Measurements from ENCODE around the gene OXA1L. TPM values are rescaled to one million over a fixed set of nuclear protein-coding genes. Genes with fewer than 3 reads are reported as not detected.

OXA1L gene
- polyA plus RNA-seq, 3 donors = 61.2 to 264 (median 86.9) TPM

GRCh38 chr14:22801716-22802115 lies 35.2 kb downstream of the OXA1L start:
- H3K4me1 ChIP-seq (ENCODE audit: control insufficient read depth in 1 of 2, insufficient read depth in 2 of 2, low read length in 2 of 2) = peaks cover 81 to 93% of the 10 kb centered on the region in 2 donors
- peaks cover 81% of the 10 kb centered on the region for H4K20me1 ChIP-seq (ENCODE audit: insufficient read depth, low read length)
- Mint-ChIP-seq H3K36me3 (peaks cover 55 to 84% of the 10 kb centered on the region in 2 donors), H3K4me3 (no peak overlapping the region), H3K9me3 (peaks cover 0 to 2% (median 0%) of the 10 kb centered on the region in 7 donors), H3K27ac (peak overlapping the region; percentile 72 to 91 (median 86)), H3K27me3 (ENCODE audit: low read depth in 3 of 3) (peaks cover 0 to 2% (median 2%) of the 10 kb centered on the region in 3 donors), H3K4me1 (peaks cover 92% of the 10 kb centered on the region)
- H3K27me3 ChIP-seq (ENCODE audit: control insufficient read depth in 2 of 2, insufficient read depth in 2 of 2, low read length in 2 of 2) = no peaks in the 10 kb centered on the region
- H3K27ac ChIP-seq (ENCODE audit: low read depth in 1 of 2, low read length in 2 of 2) = peak overlapping the region in 1 of 2 donors; percentile 75
- intact Hi-C loops (cut with micrococcal nuclease) = no loop called here
- no peak overlapping the region for H3K4me3 ChIP-seq (replicated peaks in 1 of 3; ENCODE audit: low read depth in 2 of 3, low read length in 3 of 3)
- 68% methylated on average over 7 of the region's 8 CpGs for WGBS (ENCODE audit: insufficient coverage)
- no peak overlapping the region for H2AFZ ChIP-seq (ENCODE audit: insufficient read depth, low read depth, low read length, poor library complexity, severe bottlenecking)
- DNase-seq = no peak
- peaks cover 12 to 45% of the 10 kb centered on the region in 2 donors for H3K36me3 ChIP-seq (replicated peaks in 1 of 2; ENCODE audit: control insufficient read depth in 1 of 2, insufficient read depth in 2 of 2, low read length in 2 of 2)
- H3K9ac ChIP-seq (ENCODE audit: insufficient read depth, low read length, poor library complexity, severe bottlenecking) = no peak overlapping the region
- peak overlapping the region; percentile 12 for H3K4me2 ChIP-seq (replicated peaks; ENCODE audit: extremely low read depth, low read length, poor library complexity, severe bottlenecking)
- no peaks in the 10 kb centered on the region for H3K9me3 ChIP-seq (replicated peaks in 1 of 2; ENCODE audit: control insufficient read depth in 1 of 2, insufficient read depth in 1 of 2, low read length in 2 of 2)
- TF ChIP-seq CTCF (IDR thresholded peaks at IDR 0.05) = no peak
- H3K79me2 ChIP-seq (ENCODE audit: insufficient read depth, low read length) = peaks cover 95% of the 10 kb centered on the region

GRCh38 chr14:22802860-22803686 lies 36.6 kb downstream of the OXA1L start:
- peaks cover 95% of the 10 kb centered on the region for H3K79me2 ChIP-seq (ENCODE audit: insufficient read depth, low read length)
- Mint-ChIP-seq H3K27me3 (ENCODE audit: low read depth in 3 of 3) (peaks cover 0 to 5% (median 2%) of the 10 kb centered on the region in 3 donors), H3K4me3 (peak overlapping the region; percentile 7 to 42)

More at GRCh38 chr14:22802860-22803686, 36.6 kb downstream of the OXA1L start:
- intact Hi-C loops (cut with micrococcal nuclease) = no loop called here
- peaks cover 9 to 44% of the 10 kb centered on the region in 2 donors for H3K36me3 ChIP-seq (replicated peaks in 1 of 2; ENCODE audit: control insufficient read depth in 1 of 2, insufficient read depth in 2 of 2, low read length in 2 of 2)
- peaks cover 81% of the 10 kb centered on the region for H4K20me1 ChIP-seq (ENCODE audit: insufficient read depth, low read length)
- H3K9me3 ChIP-seq (replicated peaks in 1 of 2; ENCODE audit: control insufficient read depth in 1 of 2, insufficient read depth in 1 of 2, low read length in 2 of 2) = no peaks in the 10 kb centered on the region
- H3K4me1 Mint-ChIP-seq = peaks cover 91% of the 10 kb centered on the region
- WGBS (ENCODE audit: insufficient coverage) = 84% methylated on average over 5 of the region's 12 CpGs
- peaks cover 79 to 91% of the 10 kb centered on the region in 2 donors for H3K4me1 ChIP-seq (ENCODE audit: control insufficient read depth in 1 of 2, insufficient read depth in 2 of 2, low read length in 2 of 2)
- no peak overlapping the region for H2AFZ ChIP-seq (ENCODE audit: insufficient read depth, low read depth, low read length, poor library complexity, severe bottlenecking)
- H3K27ac ChIP-seq (ENCODE audit: low read depth in 1 of 2, low read length in 2 of 2) = peak overlapping the region; percentile 9 to 75
- no peak overlapping the region for H3K9ac ChIP-seq (ENCODE audit: insufficient read depth, low read length, poor library complexity, severe bottlenecking)
- H3K4me2 ChIP-seq (replicated peaks; ENCODE audit: extremely low read depth, low read length, poor library complexity, severe bottlenecking) = peak overlapping the region; percentile 49
- peak overlapping the region in 1 of 3 experiments; percentile 22 for H3K4me3 ChIP-seq (replicated peaks in 1 of 3; ENCODE audit: low read depth in 2 of 3, low read length in 3 of 3)
- no peak for TF ChIP-seq CTCF (IDR thresholded peaks at IDR 0.05)
- no peak for DNase-seq
- peaks cover 0 to 2% (median 0%) of the 10 kb centered on the region in 7 donors for H3K9me3 Mint-ChIP-seq
- H3K36me3 Mint-ChIP-seq = peaks cover 54 to 85% of the 10 kb centered on the region in 2 donors
- H3K27me3 ChIP-seq (ENCODE audit: control insufficient read depth in 2 of 2, insufficient read depth in 2 of 2, low read length in 2 of 2) = no peaks in the 10 kb centered on the region
- H3K27ac Mint-ChIP-seq = peak overlapping the region; percentile 79 to 91 (median 86)
